K562 (cell line): ENCODE data around the gene FBXL4. TPM values are rescaled to one million over a fixed set of nuclear protein-coding genes. Genes with fewer than 3 reads are reported as not detected.
A peak's percentile ranks its signal among the peaks of the same experiment; 100 is the strongest.

Source experiments
- ARID4B ChIP-seq: sonication (generic); formaldehyde crosslinking; IDR thresholded peaks from 2 replicates; pipeline ENCODE4 v1.8.0; 2022; ENCODE audit warnings: mild to moderate bottlenecking, missing genetic modification reagents
- ATF6 ChIP-seq: sonication (generic); formaldehyde crosslinking; IDR thresholded peaks from 2 replicates; pipeline ENCODE4 v1.4.0; 2020; ENCODE audit warnings: mild to moderate bottlenecking, missing genetic modification reagents
- CBX2 ChIP-seq: fragments of 200-600 bp; sonication (generic); IDR thresholded peaks from one replicate; pipeline ENCODE4 v1.6.1; 2012; ENCODE audit warnings: mild to moderate bottlenecking, low read length, inconsistent platforms; ENCODE audit not compliant: insufficient read depth, poor library complexity, severe bottlenecking
- CREB3L1 ChIP-seq: fragments of 450-650 bp; IDR thresholded peaks from 2 replicates; pipeline ENCODE4 v1.6.1; 2014; ENCODE audit warnings: low read depth, mild to moderate bottlenecking, moderate library complexity, borderline replicate concordance
- E2F5 ChIP-seq: sonication (generic); formaldehyde crosslinking; IDR thresholded peaks from 2 replicates; pipeline ENCODE4 v1.8.0; 2022; ENCODE audit warnings: mild to moderate bottlenecking, missing genetic modification reagents
- ELF1 ChIP-seq: fragments of 200-800 bp; sonication (Bioruptor generic); IDR thresholded peaks from 2 replicates; pipeline ENCODE4 v1.6.1; 2016; ENCODE audit warnings: missing genetic modification characterization, missing compliant biosample characterization
- ETV5 ChIP-seq: sonication (generic); formaldehyde crosslinking; IDR thresholded peaks from 2 replicates; pipeline ENCODE4 v1.4.0; 2020; ENCODE audit warnings: low read depth, mild to moderate bottlenecking, missing genetic modification reagents
- HNRNPH1 ChIP-seq: fragments of 200-400 bp; formaldehyde crosslinking; optimal IDR thresholded peaks from 2 replicates; pipeline ENCODE3; 2017; ENCODE audit warnings: low read depth, mild to moderate bottlenecking, low read length, moderate library complexity
- NONO ChIP-seq, 2 experiments: fragments of 200-400 bp in 1 of 2; fragments of 450-650 bp in 1 of 2; formaldehyde crosslinking in 1 of 2; IDR thresholded peaks; 2 replicates each; pipeline ENCODE4 v1.6.1; 2017; ENCODE audit warnings: low read depth in 2 of 2, mild to moderate bottlenecking in 2 of 2, moderate library complexity in 2 of 2, low read length in 1 of 2
- RBM22 ChIP-seq: fragments of 200-400 bp; formaldehyde crosslinking; IDR thresholded peaks from 2 replicates; pipeline ENCODE4 v1.6.1; 2018; ENCODE audit warnings: low read length, low read depth; ENCODE audit not compliant: poor library complexity, severe bottlenecking
- YY1 ChIP-seq, 3 experiments: IDR thresholded peaks; 2 replicates each; pipeline ENCODE4 v1.6.1; 2011; ENCODE audit warnings: low read length in 2 of 3, mild to moderate bottlenecking in 2 of 3, moderate library complexity in 2 of 3, borderline replicate concordance in 1 of 3, control low read depth in 1 of 3, low read depth in 1 of 3; ENCODE audit not compliant: insufficient read depth in 3 of 3, insufficient replicate concordance in 2 of 3, control insufficient read depth in 1 of 3, insufficient read length in 1 of 3; ENCODE audit errors: extremely low read depth in 1 of 3
- ZEB2 ChIP-seq: fragments of 450-650 bp; IDR thresholded peaks from 2 replicates; pipeline ENCODE4 v1.6.1; 2016
- ZNF121 ChIP-seq: sonication (generic); formaldehyde crosslinking; conservative IDR thresholded peaks from 2 replicates; pipeline ENCODE4 v1.8.0; 2022; ENCODE audit warnings: missing genetic modification reagents
- ZNF695 ChIP-seq: fragments of 450-650 bp; formaldehyde crosslinking; IDR thresholded peaks from 2 replicates; pipeline ENCODE4 v1.4.0; 2020; ENCODE audit warnings: mild to moderate bottlenecking, moderate library complexity
- polyA plus RNA-seq, 8 experiments: library from polyadenylated mRNA; depleted of rRNA in 4 of 8; stranded (reverse) in 5 of 8; unstranded in 3 of 8; fragments of >200 nt; fragmentation: Nextera tagmentation in 2 of 8; fragmentation: Illumina TruSeq in 1 of 8; extraction: Ambion mirVana in 2 of 8; extraction: Trizol in 1 of 8; gene quantifications; 2 replicates each; pipeline versions ENCODE4 v1.2.1 to v1.2.3, GENCODE V29; 2011 to 2014; ENCODE audit warnings: inconsistent platforms in 1 of 8, missing spikeins in 1 of 8
- total RNA-seq, 7 experiments: library from RNA; depleted of rRNA in 6 of 7; stranded (reverse); fragments of >200 nt in 6 of 7; fragmentation: Illumina TruSeq in 2 of 7; extraction: Trizol in 2 of 7; gene quantifications; 2 replicates each; pipeline versions ENCODE4 v1.2.1 to v1.2.3, GENCODE V29; 2011 to 2021; ENCODE audit warnings: low replicate concordance in 1 of 7

The FBXL4 gene
- total and polyA plus RNA-seq, 9 of the 15 experiments (the other 6 are each of a cell fraction or from before 2014, with no cell fraction given): 4.2 to 23.1 (median 7.7) TPM

- TF ChIP-seq ARID4B: peak; percentile 59; the same call in 1 of the 2 replicates
- no peak for TF ChIP-seq RBM22
- TF ChIP-seq ZNF695 (CRISPR knock-in tag): no peak
- peak in 1 of 3 experiments; percentile 46 for TF ChIP-seq YY1 (IDR thresholded peaks at IDR 0.05; ENCODE audit: borderline replicate concordance in 1 of 3, control insufficient read depth in 1 of 3, extremely low read depth in 1 of 3, insufficient read depth in 3 of 3, insufficient read length in 1 of 3, insufficient replicate concordance in 2 of 3, low read depth in 1 of 3, low read length in 2 of 3)
- TF ChIP-seq HNRNPH1: no peak
- TF ChIP-seq ATF6 (CRISPR knock-in tag): no peak
- 0 out of 2 replicates have a peak, but pooled peaks have one; percentile 39 for TF ChIP-seq ETV5 (CRISPR knock-in tag)
- TF ChIP-seq ZEB2: no peak
- TF ChIP-seq CREB3L1: peak; percentile 65; the same call in 1 of the 2 replicates
- no peak for TF ChIP-seq E2F5 (CRISPR knock-in tag)
- TF ChIP-seq ZNF121: no peak
- TF ChIP-seq ELF1: peak; percentile 82
- TF ChIP-seq CBX2: no peak
- TF ChIP-seq NONO (IDR thresholded peaks at IDR 0.05; ENCODE audit: low read depth in 2 of 2, low read length in 1 of 2): peak; percentile 20 to 58; a peak in 1 of 4 replicates
Measured at GRCh38 chr6:98947411-98948292, at the start of gene FBXL4 (continued).
